ENCODE data around the gene UMAD1.
"Not testable (repeated sequence)": the region's sequence is repeated elsewhere in the genome, so short reads cannot be mapped to it uniquely, and the experiment has no call there.

Gene UMAD1

DNA sequence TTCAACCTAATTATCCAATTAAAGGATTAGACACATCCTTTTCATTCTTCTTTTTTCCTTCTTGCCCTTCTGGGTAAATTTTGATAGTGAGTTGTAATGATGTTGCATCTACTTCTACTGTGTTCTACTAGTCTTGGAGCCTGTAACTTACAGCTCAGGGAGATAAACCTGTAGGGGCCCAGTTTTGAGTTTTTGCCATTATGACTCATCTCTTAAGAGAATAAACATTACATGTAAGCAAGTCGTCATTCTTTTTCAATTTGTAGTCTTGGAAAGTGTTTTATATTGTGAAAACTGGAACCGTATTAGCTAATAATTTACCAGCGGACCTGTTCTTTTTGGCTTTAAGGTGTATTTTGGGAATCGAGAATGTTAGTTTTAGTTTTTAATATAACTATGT lies 167.6 kb downstream of the UMAD1 start:
- DNase-seq, result no peak

DNA sequence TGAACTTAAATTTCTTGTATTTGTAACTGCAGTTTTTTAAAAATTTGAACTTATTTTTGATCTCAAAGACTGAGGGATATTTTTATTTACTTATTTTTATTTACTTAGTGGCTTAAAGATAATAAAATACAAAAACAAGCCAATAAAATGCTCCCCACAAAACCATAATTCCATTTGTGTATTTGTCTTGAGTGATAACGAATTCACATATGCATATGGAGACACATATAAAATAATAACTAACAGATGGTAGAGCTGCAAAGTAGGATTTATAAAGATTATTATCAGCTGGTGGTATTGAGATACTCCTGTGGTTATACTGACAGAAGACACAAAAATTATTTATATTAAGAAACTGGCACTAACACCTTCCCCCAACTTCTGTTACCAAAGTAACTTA lies 168.1 kb downstream of the UMAD1 start:
- DNase-seq, result no peak

DNA sequence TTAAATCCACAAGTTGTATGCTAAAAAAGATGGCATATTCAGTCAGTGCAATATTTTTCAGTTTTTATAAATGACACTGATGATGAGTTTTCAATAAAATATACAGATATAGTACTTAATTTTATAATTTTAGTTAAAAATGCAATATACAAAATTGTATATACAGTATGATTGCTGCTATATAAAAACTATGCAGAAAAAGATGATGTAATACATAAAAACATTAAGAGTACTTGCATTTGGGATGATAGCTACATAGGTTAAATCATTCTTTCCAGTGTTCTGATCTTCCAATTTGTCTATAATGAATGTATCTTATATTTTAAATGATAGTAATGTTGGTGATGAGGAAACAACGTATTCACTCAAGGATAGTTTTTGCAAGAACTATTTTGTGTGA lies 169.8 kb downstream of the UMAD1 start:
- no peak for DNase-seq

DNA sequence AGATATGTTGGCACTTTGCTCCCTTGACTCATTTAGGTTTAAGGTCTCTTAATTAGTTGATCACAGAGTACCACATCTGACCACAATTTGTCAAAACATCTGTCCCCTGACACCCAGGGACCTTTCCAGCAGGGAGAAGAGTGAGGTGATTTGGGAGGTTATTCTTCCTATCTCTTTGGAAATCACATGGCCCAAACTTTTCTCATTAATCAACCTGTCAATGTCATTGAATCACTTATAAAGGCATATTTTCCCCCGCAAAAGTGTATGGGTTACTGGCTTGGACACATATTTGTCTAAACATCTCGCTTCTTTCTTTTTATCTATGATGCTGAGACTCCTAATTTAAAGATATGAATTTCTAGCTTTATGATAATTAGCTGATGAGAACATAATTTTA lies 170.3 kb downstream of the UMAD1 start:
- DNase-seq, result no peak

DNA sequence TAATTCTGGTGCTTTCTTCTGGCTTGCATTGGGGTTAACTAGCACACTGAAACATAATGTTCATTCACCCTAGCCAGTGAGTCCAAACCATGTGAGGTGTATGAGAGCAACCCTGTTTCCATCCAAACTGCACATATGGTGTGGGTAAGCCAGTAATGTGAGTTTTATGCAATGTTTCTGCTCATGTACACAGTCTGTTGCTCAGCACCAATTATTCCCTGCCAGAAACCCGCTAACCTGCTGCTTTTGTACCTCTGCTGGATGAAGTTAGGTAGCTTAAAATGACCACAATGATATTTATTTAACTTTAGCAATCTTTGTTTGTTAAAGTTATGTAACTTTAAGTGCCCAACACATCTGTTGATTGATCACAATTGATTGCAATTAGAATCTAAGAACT lies 171.6 kb downstream of the UMAD1 start:
- DNase-seq, result no peak

DNA sequence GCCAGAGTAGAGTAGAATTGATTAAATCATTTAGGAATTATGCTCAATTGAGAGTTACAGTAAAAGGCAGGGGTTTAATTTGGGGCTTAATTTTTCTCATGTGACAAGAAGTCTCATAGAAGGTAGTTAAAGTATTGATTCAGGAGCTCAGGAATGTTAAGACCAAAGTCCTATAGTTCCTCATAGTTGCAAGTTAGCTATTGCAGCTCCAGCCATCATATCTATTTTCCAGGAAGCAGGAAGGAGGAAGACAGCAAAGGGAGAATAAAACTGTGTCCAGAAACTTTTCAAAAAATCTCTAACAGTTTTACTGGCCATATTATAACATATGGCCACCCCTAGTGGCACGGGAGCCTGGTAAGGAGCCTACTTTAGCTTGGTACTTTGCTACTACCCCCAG lies 174.8 kb downstream of the UMAD1 start:
- no peak for DNase-seq

DNA sequence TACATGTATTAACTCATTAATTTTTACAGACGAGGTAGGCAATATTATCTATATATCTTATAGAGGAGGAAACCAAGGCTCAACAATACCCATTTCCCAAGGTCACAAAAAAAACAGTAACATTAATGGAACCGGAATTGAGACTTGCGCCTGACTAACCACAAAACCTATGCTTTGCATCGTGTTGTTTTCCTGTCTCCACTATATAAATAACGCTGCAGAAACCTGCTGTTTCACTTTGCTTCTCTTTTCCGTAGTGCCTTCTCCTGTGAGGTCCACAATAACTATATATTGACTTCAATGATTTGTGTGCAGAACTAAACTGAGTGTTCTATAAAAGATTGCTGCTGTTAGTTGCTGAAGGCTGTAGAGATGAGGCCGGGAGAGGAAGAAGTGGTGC lies 175.5 kb downstream of the UMAD1 start:
- no peak for DNase-seq

DNA sequence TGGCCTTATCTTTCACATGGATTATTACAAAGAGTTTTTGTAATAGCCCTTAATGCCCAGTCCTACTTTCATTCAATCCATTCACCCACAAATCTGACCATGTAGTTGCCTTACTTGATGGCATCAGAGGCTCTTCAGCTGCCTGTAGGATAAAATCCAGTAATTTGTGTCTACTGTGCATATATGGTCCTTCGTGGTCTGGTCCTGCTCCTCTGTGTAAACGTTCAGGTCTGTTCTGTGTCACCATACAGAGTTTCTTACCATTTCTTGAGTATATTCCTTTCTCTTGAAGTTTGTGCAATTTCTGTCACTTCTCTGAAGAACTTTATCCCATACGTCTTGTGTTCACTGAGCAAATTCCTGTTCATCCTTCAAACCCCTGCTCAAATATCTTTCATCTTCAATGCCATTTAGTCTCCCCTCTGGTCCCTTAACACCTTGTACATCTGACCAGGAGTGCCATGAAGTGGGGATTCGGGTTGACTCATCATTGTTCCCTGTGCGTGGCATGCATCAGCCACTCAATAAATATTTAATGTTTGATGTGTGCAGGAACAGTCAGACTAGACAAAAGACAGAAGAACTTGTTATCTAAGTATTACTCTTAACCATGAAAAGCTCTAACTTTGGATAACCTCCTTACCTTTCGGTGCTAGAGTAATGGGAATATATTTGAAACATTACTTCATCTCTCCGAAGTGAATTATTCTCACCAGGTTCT lies 176.4 kb downstream of the UMAD1 start:
- no peak for DNase-seq

DNA sequence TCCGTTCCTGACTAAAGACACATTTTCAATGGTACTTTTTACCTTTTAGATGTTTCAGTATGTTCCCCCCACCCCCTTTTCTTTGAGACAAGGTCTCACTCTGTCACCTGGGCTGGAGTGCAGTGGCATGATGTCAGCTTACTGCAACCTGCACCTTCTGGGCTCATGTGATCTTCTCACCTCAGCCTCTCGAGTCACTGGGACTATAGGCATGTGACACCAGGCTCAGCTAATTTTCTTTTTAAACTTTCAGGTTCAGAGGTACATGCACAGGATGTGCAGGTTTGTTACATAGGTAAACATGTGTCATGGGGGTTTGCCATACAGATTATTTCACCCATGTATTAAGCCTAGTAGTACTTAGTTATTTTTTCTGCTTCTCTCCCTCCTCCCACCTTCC lies 177.2 kb downstream of the UMAD1 start:
- DNase-seq, result no peak

DNA sequence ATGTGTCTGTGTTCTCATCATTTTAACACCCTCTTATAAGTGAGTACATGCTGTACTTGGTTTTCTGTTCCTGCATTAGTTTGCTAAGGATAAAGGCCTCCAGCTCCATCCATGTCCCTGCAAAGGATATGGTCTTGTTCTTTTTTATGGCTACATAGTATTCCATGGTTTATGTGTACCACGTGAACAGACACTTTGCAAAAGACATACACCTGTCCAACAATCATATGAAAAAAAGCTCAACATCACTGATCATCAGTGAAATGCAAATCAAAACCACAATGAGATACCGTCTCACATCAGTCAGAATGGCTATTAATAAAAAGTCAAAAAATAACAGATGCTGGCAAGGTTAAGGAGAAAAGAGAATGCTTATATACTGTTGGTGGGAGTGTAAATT lies 177.6 kb downstream of the UMAD1 start:
- DNase-seq, result not testable (repeated sequence)

DNA sequence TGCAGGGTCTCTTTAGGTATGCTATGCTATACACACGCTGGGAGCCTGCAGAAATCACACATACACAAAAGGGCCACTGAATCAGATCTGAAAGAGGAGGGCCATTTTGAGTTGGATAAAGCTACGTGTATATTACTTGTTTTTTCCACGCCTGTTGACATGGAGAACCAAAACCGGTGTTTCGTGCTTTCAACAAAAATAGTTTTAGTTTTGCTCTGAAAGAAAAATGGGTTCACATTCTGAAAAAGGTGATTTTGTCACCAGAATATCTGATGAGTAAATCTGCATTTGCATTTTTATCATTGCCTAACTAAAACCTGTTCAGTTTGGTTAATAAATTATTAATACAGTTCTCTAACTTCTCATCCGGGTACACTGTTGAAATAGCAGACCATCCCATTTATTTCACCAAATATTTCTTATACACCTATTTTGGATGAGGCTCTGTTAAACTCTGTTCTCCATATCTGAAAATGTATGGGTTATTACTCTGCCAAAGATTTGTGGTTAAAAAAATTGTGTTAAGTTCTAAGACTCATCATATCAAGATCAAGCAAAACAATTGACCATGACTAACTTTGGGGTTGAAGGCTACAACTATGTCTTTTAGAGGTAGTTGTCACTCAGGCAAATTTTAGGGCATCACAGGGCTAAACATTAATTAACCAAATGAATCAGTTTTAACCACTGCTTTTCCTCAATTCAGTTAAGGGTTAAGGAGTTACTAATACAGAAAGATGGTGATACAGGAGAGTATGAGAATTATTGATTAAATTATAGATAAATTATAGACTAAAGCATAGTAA lies 179.1 kb downstream of the UMAD1 start:
- no peak for DNase-seq

DNA sequence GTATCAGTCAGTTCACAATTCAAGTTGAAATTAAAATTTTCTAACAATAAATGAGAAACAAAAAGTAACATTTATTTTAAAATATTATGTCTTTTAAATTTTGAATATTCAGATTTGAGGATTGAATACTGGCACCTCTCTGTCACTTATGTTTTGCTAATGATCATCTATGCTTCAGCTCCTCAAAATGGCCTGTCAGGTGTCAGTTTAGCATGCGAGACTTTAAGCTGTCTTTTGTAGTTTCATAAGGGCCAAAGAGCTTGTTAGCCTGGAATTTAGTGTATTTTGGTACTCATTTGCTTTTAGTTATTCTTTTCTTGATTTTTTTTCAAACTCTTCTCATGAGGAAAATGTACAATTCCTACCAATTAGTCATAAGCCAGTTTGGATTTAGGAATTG lies 179.9 kb downstream of the UMAD1 start:
- DNase-seq, result no peak

DNA sequence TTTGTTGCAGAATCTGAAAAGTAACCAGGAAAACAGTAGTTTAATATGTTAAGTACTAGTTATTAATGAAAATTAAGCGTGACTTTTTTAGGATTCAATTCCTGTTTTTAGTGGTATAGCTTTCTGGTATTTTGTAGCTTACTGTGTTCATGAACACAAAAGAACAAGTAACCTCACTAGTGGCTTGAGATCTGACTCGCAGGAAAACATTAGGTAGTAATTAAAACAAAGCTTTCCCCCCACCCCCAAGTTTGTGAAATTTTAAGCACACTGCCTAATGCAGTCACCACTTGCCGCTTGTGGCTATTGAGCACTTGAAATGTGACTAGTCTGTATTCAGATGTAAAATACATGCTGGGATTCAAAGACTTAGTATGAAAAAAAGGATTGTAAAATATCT lies 180.4 kb downstream of the UMAD1 start:
- DNase-seq, result no peak

DNA sequence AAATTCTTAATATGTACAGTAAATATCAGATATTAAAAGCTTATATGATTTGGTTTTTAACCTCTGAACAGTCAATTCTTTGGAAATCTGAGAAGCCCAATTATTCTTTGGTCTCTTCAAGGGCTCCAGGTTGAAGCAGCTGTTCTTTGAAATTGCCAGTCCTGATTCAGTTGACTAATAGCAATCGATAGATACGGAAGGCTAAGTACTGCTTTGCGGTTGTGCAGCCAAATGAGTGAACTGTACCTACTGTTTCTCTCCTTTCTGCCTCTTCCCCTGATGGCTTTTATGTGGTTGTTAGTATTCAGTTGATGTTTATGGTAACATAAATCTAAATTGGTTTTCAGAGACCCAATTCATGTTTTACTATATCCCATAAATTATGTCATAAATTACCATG lies 181.0 kb downstream of the UMAD1 start:
- peak; percentile 91 for DNase-seq

DNA sequence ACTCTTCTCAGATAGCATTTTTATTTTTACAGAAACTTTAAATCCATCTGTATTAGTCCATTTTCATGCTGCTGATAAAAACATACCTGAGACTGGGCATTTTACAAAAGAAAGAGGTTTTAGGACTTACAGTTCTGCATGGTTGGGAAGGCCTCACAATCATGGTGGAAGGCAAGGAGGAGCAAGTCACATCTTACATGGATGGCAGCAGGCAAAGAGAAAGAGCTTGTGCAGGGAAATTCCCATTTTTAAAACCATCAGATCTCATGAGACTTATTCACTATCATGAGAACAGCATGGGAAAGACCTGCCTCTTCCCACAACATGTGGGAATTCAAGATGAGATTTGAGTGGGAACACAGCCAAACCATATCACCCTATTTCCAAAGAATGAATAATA lies 184.7 kb downstream of the UMAD1 start:
- not testable (repeated sequence) for DNase-seq

DNA sequence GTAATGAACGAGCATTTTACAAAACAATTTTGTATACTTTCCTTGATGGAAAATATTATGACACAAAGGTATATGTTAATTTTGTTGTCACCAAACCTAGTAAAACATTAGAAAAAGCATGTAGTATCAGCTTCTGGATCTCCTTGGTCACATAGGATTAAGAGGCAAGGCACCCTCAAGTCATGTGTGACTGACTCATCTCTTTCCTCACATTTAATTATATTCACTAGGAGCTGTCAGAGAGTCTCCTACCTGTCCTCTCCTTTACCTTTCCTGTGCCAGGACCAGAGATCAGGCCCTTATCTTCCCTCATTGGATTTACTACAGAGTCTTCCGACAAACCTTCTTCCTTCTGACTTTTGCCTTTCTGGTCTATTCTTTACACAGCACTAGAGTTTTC lies 189.1 kb downstream of the UMAD1 start:
- DNase-seq, result no peak

DNA sequence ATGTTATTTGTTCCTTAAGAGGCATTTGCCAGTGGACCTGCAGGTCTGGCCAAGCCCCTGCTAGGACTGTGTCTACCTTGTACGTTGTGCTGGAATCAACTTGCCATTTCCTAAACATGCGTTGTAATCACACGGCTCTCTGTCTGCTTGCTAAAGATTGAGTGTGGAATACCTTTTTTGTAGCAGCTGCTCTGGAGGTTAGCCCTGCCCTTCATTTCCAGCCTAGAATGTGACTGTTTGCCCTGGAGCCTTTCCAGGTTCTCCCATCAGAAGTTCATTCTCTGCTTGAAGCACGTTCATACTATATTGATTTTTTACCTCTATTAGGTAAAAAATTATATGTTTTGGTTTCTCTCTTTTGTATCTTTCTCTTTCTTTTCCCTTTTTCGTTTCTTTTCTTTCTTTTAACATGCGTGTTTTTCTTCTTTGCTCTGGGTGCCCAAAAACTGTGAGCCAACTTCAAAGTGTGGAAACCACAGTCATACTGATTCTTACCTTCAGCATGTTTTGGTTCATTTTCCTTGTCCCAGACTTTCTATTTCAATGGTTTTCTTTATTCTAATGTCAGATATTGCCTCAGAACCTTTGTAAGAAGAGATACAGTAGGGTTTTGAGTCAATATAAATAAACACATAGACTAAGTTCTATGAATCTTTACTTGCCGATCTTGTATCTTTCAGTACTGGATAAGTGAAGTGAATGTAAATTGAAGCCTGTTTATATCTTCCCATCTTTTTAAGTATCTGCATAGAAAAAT lies 189.7 kb downstream of the UMAD1 start:
- DNase-seq, result peak; percentile 78

DNA sequence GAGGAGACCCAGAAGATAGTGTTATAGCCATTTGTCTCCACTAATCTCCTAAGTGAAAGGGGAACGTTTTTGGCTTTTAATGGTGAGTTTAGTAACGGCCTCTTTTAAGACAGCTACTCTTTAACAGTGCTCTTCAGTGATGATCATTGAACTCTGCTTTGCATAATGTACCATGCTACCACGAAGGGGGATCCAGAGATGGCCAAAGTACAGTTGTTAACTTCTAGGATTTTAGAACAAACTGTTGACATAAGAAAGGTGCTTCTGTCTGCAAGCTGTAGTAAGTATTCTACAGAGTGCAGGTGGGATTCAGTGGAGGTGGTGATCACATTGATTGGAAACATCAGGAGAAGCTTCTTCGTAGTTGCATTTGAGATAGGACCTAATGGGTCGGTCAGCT lies 192.0 kb downstream of the UMAD1 start:
- no peak for DNase-seq

DNA sequence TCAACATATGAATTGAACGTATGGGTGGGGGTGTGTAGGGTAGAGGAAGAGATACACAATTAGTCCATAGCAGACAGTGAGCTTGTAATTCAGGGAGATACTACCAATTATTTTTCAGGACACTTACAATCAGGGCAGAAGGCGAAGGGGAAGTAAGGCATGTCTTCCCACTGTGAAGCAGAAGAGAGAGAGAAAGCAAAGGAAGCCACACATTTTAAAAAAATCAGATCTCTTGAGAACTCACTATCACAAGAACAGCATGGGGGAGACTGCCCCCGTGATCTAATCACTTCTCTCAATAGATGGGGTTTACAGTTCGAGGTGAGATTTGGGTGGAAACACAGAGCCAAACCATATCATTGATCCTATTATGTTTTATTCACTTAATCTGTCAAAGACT lies 194.2 kb downstream of the UMAD1 start:
- DNase-seq, result no peak

DNA sequence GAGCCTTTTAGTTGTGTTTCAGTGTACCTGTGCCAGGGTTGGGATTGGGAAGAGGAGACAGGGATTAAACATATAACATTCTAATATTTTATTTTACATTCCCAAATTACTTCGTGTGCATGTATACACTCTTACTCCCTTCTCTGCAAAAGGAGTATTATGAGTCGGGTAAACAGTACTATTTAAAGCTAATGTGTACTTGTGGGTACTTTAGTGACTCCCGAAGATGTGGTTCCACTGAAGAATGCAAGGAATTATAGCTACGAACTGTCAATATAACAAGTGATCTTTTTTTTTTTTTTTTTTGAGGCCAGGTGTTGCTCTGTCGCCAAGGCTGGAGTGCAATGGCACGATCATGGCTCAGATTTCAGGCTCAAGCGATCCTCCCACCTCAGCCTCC lies 200.5 kb downstream of the UMAD1 start:
- DNase-seq, result no peak

DNA sequence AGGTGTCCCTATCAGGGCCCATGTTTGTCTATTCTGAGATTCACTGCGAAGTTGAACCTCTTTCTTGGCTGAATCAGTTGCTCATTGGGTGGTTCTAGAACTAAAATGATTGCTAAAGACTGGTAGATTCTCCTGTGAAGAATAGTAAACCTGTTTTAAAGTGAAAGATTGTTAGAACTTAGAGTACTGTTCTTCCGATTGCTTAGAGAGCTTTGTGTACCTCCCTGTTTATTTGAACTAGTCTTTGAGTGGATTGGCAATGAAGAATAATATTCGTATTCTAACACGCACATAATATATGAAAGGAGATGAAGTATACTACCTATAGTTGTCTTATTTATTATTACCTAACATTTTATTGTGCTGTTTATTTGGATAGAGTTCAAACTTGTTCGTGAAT lies 202.7 kb downstream of the UMAD1 start:
- DNase-seq, result no peak

DNA sequence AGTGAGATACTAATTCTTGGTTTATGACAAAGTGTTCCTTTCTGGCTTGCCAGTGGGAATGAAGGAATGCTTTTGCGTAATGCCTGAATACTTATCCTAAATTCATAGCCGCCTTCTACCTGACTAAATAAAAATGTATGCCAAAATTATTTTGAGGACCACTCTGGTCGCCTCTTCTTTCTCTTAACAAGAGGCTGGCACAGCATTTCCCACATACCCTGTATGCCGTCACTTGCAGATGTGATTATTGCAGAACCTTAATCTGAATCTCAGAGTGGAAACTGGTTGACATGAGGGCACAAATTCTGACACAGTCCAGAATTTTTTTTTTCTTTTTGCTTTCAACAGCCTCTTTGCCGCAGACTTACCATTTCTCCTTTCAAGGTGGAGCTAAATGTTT lies 203.4 kb downstream of the UMAD1 start:
- no peak for DNase-seq

DNA sequence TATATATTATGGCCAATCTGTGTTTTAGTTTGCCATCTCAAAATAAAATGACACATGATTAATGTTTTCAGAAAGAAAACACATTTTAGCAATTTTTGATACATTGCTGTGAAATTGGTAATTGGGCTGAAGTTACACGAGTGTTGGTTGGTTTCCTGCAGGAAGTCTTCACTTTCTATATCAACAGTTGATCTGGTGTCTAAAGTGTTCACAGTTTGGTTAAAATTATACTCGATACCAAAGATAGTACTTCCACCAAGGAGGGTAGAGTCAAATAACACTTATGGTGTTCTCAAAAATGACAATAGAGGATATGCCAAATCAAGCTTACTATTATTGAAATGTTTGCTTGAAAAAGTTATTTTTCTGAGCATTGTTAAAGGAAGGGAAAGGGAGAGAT lies 207.7 kb downstream of the UMAD1 start:
- no peak for DNase-seq

DNA sequence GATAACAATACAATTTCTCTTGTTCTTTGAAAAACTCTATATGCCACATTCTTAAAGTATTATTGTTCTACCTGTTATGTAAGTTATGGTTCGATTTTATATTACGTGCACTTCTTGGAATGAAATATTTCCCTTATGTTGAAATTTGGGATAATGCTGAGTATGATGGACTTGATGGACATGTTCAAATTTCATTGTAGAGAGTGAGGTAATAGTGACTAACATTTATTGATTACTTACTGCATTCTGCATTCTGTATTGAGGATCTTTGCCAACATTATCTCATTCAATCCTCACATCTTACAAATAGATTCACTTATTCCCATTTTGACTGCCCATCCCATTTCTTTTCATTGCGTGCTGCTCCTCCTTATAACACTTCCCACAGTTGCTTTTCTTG lies 208.3 kb downstream of the UMAD1 start:
- DNase-seq, result no peak
